Measurements from ENCODE around the gene CSNK2B.

Gene CSNK2B

DNA sequence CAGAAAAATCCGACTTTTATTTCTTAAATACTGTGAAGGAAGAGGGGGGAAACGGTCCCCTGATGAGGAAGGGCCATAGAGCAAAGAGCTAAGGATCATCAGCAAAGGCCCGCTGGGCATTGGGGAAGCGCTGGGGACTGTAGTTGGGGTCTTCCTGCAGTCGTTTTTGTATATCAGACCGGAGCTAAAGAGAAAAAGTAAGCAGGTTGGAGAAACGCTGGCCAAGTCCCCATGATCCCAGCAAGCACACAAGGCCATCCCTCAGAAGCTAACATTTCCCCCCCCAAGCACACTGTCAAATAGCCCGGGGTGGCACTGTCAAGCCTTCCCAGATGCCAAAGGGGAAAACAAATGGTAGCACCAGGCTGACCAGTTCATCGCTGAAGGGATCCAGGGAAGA is 26.8 kb upstream of the CSNK2B start:
- DNase-seq: no peak

DNA sequence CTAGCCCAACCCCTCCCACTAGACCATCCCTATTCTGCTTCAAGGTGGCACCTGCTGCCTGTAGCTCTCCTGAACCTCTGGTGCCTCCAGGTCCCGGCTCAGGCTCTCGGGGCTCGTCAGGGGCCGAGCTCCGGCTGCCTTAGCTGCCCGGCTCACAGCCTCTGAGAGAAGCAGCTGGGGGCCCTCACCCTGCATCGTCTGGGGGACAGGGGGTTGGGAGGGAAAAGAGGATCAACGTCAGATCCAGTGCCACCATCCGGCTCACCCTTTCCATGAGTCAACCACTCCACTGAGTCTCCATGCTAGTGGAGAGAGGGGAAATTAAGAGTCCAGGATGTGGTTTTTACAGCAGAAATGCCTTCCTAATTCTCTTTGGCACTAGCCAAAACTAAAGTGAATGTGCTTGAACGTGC is 26.4 kb upstream of the CSNK2B start:
- no peak for DNase-seq

DNA sequence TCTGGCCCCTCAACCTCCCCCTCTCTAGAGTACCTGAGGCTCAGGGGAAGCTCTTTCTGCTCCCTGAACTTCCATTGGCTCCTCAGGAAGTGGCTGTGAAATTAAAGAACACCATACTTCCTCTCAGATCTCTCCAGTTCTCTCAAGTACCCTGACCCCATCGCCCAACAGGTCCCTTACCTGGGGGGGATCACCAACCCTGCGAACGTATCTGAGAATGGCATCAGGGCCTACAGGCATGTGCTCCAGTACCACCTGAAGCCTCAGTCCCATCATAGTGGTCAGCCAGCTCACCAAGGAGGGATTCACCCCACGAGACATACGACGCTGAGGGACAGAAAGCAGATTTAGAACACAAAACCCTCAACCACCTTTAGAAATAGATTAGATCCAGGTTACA is 25.3 kb upstream of the CSNK2B start:
- no peak for DNase-seq

DNA sequence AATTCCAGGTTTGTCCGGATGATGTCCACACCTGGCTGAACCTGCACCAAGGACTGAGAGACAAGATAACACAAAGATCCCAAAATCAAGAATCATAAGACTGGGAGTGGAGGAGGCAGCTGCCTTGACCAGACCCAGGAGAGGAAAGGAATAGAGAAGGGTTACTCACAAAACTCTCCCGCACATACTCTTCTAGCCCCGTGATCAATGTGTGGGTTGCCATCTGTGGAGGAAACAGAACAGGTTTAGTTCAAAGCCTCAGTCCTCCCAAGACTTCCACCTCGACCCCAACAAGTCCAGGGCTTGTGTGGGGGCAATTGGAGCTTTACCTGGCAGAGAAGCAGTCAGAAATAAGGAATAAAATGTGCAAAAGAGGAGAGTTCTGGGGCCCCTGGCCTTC is 24.5 kb upstream of the CSNK2B start:
- DNase-seq: no peak

DNA sequence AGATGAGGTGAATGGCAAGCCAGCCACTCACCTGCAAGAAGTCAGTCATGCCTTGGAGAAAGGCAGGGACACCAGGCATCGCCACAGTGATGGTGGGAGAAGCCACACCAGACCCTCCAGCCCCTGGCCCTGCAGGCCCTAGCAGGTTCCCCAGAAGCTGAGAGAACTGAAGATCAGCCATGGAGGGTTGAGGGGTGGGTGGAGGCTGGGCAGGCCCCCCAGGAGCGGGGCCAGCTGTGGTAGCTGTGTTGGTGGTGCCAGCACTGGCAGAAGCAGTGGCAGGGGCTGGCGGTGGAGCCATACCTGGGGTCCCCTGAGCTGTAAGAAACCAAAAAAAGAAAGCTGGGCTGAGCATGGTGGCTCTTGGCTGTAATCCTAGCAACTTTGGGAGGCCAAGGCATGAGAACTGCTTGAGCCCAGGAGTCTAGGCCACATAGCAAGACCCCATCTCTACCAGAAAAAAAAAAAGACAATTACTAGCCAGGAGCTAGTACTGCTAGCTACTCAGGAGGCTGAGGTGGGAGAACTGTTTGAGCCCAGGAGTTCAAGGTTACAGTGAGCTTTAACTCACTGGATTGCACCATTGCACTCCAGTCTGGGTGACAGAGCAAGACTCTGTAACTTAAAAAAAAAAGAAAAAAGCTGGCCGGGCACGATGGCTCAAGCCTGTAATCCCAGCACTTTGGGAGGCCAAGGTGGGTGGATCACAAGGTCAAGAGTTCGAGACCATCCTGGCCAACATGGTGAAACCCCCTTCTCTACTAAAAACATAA is 22.9 kb upstream of the CSNK2B start:
- no peak for DNase-seq

DNA sequence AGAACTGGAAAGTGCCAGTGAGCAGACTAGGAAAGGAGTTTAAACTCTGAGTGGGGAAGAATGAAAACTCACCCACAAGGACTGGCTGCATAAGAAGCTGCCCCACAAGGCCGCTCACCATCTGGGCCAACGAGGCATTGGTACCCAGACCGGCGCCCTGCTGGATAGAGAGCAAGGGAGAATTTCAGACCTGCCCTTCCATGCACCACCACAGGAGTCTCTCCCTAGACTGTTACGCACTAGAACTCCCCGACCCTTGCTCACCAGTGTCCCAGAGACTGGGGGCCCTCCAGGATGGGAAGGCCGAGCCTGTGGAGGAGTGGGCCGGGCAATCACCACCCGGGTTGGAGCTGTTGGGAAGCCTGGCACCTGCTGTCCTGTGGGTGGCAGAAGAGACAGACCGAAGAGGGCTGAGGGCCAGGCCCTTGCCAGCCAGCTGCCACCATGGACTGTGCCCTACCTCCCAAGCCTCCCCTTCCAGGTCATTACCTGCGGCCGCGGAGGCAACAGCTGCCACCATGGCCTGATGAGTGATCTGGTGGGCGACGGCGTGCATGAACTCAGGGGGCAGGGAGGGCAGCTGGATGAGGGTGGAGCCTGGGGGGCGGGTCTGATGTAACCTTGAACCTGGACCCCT is 21.9 kb upstream of the CSNK2B start:
- DNase-seq: no peak

DNA sequence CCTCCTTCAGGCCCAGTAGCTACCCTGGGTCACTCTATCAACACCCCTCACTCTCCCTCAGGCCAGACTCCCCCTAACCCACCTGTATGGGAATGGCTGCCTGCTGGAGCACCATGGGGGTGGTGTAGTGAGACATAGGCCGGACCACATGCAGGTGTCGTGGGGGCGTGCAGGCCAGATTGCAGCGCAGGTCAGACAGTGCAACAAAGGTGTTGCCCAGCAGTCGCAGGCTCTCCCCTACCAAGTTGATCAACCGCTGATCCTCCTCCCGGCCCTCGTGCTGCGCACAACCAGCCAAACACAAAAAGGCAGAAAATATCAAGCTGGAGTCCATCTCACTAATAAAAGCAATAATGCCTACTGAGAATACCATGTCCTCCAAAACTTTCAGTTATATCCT is 20.6 kb upstream of the CSNK2B start:
- no peak for DNase-seq

DNA sequence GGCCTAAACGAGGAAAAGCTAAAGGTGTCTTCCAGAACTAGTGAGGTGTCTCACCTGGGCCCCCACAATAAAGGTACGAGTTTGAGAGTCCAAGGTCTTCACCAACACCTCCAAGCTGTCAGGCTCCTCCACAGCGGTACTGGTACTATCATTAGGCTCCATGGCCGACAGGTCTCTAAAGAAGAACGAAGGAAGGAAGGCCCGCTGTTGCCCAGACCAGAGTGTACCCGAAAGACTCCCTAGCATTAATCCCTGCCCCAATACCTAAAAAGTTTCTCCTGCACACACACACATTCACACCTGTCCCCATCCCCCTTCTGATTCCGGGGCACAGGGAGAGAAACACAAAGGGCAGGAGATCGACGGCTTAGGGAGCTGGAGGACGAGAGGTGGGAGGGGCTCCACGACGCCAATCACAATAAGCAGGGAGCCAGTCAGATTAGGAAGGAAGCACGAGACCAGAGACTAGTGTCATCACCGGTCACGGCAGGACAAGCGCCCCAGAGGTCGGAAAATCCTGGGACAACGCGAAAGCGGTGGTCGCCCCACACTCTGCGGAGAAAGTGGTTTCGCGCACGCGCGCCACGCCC is 14.2 kb upstream of the CSNK2B start:
- DNase-seq: peak; percentile 31 to 65

DNA sequence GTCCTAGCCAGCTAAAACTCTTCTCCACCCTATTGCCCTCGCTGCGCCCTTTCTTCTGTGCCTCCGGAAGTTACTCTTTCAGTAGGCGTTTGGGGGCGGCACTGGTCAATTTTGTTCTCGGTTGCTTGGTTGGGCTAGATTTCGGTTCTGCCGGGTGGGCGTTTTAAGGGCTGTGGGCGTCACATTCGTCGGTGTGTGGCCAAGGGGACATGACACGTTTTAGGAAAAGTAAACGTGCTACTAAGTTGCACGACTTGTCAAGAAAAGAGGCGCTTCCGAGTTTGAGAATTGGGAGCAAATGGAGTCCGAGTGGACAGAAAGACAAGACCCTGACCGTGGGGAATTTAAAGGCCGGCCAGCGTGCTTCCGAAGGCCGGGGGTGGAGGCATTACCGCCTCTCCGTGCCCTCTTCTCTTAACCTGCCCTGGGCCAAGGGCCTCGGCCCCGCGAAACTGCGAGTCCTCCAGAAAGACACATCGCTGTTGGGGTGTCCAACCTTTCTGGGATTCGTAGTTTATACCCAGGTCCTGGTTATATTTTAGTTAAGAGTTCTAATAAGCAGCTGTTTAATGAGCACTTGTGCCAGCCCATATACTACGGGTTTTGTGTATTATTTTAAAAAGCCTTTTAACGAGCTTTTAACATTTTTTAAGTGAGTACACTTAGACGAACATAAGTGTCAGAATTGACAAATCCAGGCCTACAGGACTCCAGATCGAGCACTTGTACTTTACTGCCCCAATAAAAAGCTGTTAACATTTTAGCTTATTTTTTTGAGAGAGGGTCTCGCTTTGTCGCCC is 12.8 kb upstream of the CSNK2B start:
- DNase-seq: peak; percentile 94 to 97

DNA sequence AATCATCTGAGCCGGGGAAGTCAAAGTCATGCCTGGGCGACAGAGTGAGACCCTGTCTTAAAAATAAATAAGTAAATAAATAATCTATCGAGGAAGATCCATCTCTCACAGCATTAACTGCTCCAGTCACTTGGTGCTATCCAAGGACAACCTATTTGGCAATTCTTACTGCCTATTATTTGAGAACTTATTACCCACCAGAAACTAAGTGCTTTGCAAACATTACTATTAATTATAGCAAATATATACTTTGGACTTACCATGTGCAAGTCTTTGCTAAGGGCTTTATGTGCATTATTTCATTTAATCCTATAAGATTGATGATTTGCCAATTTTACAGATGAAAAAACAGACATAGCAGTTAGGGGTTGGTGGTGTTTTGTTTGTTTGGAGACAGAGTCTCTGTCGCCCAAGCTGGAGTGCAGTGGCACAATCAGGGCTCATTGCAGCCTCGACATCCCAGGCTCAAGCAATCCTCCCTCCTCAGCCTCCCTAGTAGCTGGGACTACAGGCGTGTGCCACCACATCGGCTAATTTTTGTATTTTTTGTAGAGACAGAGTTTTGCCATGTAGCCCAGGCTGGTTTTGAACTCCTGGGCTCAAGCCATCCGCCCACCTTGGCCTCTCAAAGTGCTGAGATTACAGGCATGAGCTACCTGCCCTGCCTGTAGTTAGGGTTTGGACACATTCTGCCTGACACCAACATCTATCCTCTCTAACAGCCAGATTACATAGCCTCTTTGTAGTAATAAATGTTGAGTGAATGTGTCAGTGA is 11.1 kb upstream of the CSNK2B start:
- no peak for DNase-seq

DNA sequence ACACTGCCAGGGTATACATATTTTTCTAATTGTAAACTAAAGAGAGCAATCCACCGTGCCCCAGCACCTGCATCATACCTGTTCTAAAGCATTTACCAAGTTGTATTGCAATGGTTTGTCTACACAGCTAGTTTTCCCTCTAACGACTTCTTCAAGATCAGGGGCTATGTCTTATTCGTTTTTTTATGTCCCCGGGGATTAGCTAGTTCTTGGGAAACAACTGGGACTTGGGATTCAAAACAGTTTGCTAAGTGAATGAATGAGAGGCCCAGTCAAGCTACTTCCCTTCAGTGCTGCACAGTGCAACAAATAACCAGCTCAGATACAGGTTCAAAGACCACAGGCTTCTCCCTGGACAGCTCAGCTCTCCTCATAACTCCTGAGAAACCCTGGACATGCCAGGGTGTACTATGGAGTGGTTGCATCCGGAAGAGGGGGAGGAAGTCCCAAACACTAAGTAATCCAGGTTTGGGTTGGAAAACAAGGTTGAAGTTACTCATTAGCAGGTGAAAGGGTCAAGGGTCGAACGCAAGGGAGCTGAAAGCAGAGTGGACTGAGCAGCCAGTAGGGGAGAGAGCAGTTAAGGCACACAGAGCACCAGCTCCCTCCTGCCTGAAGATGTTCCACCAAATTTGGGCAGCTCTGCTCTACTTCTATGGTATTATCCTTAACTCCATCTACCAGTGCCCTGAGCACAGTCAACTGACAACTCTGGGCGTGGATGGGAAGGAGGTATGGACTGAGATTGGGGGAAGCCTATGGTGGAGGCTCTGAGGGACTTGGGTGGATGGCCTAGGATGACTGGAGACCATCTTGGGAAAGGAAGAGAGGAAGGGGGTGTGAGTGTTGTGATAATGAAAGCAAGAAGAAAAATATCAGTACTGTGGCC is 10.3 kb upstream of the CSNK2B start, which contains the start of gene APOM:
Gene APOM (plus strand): TSS at position 546 of the 889 bp plus-strand sequence. CDS start 73 bp downstream, at position 619.
- no peak for DNase-seq

DNA sequence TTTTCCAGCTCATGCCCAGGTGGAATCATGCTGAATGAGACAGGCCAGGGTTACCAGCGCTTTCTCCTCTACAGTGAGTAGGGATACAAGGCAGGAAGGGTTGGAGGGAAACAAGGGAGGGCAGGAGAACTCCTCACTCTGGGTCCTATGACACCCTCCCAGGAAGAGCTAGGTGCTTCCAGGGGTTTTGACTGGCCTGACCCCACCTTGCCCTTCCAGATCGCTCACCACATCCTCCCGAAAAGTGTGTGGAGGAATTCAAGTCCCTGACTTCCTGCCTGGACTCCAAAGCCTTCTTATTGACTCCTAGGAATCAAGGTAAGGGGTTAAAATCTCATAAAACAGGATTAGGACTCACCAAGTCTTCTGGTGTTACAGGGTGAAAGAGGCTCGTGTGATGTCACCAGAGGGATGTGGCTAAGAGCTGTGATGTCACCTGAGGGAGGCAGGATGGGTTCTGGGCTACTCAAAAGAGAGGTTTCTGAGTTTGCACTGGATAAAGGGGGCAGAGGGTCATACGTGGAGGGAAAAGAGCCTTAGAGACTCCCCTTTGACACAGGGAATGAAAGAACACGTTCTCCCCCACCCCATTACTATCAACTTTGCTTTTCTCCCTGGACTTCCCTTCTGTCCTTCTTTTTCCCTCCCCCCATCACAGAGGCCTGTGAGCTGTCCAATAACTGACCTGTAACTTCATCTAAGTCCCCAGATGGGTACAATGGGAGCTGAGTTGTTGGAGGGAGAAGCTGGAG is 8.3 kb upstream of the CSNK2B start:
- DNase-seq: no peak

DNA sequence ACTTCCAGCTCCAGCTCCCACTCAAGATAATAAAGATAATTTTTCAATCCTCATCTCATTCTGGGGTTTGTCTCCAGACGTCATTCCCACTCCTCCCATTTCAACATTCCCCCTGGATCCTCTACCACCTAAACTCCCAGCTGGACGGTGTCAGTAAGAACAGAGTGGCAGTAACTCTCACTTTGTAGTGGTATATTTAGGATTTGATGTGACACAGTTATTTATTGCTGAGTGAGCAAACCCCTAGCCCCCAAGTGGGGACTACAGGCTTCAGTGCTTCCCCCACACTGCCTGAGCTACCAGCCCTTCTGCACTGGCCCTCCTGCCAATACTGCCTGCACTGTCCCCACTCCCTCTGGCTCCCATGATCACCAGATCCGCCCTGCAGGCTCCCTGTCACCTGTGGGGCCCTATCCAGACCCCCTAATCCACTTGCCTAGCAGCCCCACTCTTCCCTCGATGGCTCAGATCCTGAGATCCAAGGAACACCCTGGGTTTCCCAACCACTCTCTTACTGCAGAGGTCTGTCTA is 7.7 kb upstream of the CSNK2B start:
- no peak for DNase-seq

DNA sequence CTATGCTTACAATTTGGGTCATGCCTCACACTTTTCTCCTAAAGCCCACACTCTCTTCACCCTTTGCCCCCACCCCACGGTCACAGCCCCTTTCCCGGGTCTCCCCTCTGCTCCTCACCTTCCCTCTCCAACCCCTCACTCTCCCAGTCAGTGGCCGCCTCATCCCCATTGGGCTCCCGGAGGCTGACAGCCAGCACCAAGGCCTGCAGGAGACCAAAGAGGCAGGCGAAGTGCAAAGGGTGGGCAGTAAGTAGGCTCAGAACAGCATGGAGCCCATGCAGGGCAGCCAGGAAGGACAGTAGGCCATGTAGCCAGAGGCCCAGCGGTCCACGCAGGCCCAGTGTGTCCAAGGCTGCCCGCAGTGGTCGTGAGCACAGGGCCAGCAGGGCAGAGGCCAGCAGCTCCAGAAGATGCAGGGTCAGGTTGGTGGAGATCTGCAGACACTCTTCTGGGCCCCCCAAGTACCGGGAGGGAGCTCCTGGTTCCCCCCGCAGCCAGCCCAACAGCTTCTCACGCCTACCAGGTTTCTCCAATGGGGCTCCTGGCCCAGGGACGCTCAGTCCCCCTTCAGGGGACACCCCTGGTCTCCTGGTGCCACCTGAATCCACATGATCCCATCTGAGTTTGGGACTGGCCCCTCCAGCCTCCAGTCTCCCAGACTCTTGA is 6.8 kb upstream of the CSNK2B start:
- no peak for DNase-seq

DNA sequence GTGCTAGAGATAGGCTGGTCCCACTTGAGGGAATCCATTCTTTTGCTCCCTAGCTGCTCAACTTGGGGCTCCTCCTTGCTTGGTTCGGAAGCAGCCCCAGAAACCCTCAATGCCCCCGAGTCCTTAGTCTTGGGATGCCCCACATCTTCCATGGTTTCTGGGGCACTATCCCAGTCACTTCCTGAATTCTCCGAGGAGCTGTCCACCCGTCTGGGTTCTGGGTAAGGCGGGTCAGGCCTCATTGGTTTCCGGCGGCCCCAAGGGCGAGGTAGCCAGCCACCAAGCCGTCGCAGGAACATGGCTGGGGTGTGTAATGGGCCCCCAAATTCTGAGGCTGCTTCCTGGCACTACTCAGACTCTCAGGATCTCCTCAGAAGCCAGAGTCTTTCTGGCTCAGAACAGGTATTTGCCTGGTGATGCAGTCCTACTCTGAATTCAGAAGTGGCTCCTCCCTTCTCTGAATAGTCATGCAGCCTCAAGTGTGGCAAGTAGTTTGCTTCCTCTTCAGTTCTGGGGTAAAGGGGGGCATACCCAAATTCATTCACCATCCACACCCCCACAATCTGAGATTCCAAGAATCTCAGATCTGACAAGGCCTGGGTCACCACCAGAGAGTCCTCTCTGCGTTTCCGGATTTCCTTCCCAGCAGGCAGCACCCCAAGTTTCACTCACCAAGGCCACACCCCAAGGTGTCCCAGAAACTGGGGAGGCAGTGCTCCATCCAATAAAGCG is 6.1 kb upstream of the CSNK2B start:
- no peak for DNase-seq

DNA sequence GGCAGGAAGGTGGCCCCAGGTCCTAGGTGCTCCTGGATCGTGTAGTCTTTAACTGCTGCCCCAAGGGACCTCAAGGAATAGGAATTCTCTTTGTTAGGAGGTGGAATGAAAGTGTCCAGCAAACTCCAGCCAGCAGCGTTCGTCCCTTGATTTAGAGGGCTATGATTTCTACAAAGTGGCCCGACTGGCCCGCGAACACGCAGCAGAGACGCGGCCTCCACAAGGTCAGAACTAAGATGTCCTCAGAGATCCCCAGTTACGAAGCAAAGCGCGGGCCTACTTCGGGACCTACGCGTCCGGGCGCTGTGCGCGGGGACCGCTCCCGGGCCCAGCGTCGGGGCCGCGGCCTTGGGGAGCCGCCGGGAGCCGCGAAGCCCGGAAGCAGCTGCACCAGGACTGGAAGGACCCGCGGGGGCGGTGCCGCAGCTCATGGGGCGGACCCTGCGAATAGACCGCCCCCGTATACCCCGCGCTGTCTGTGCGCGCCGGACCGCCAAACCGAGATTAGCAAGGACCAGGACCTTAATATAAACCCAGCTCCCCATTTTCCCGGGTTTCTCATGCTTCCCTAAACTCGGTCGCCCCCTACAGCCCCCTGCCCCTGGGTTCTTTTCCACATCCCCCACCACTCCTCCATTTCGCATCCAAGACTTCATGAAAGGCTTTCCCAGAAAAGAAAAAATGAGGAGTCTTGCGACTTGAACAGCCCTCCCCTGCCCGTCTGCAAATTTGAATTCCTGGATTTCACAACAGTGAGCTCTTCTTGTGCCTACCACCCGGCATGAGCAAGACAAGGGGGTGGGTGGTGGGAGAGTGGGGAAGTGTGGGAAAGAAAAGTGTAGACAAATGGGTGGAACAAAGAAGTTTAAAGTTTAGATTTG is 5.3 kb upstream of the CSNK2B start, which contains the start of gene C6orf47:
Gene C6orf47 (minus strand): TSS at position 398 of the 881 bp plus-strand sequence. CDS start 831 bp downstream, outside the sequence.
- peak; percentile 79 to 87 for DNase-seq

DNA sequence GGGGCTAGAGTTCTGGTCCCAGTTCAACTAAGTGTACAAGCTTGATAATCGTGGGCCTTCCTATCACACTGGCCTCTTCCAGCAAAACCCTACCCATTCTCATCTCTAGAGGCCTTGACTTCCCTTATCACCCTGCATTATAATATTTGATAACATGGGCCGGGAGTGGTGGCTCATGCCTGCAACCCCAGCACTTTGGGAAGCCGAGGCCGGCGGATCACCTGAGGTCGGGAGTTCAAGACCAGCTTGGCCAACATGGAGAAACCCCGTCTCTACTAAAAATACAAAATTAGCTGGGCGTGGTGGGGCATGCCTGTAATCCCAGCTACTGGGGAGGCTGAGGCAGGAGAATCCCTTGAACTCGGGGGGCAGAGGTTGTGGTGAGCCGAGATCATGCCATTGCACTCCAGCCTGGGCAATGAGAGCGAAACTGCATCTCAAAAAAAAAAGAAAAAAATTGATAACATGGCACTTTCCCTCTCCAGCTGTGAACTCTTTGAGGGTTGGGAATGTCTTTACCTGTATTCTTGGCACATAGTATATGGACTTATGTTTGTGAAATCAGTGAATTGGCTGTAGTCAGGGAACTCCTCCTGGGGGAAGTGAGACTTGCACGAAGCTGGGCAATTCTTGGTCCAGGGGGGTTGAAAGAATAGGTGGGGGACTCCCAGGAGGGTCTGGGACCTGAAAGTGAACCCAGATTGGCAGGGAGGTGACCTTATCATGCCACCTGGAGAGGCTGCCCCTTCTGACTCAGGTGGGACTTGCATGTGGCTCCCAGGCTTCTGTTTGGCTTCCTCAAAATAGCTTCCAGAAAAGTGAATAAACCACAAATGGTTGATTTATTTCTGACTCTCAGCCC is 4.4 kb upstream of the CSNK2B start:
- no peak for DNase-seq

All from NCI-H2081 (cell line).